ENCODE measurements around the gene SP140.
"Not testable (repeated sequence)": the region's sequence is repeated elsewhere in the genome, so short reads cannot be mapped to it uniquely, and the experiment has no call there.

Gene SP140

DNA sequence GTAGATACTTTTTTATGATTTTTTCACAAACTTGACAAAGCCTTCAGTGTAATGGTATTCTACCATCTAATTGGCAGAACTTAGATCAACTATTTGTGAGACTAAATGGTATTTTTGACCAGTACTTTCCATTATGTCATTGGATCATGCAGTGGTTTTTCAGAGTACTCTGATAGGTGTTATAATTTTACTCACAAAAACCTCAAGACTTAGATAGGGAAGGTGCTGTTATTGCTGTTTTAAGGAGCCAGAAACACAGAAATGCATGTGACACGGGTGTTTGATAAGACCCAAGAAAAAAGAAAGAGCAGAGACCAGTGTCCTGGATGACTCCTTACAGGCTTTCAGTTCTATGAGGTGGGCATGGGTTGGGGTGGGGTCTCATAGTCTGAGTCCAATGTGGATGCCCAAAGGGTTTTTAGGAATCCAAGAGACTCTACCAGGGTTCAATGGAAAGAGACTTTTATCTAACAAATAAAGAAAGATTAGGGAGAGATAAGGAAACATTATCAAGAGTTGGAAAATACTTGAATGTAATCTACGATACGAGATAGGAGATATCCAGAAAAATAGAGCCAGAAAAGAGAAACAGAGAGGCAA is 31.3 kb downstream of the SP140 start:
- TF ChIP-seq, protein P1, sequence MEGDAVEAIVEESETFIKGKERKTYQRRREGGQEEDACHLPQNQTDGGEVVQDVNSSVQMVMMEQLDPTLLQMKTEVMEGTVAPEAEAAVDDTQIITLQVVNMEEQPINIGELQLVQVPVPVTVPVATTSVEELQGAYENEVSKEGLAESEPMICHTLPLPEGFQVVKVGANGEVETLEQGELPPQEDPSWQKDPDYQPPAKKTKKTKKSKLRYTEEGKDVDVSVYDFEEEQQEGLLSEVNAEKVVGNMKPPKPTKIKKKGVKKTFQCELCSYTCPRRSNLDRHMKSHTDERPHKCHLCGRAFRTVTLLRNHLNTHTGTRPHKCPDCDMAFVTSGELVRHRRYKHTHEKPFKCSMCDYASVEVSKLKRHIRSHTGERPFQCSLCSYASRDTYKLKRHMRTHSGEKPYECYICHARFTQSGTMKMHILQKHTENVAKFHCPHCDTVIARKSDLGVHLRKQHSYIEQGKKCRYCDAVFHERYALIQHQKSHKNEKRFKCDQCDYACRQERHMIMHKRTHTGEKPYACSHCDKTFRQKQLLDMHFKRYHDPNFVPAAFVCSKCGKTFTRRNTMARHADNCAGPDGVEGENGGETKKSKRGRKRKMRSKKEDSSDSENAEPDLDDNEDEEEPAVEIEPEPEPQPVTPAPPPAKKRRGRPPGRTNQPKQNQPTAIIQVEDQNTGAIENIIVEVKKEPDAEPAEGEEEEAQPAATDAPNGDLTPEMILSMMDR (IDR thresholded peaks at IDR 0.05; ENCODE audit: insufficient read depth, low read depth, low read length, missing control alignments): no peak
- no peak overlapping the region for H3K4me3 ChIP-seq (ENCODE audit: low read depth, low read length)
- peak; percentile 18 for DNase-seq (ENCODE audit: low read depth)

DNA sequence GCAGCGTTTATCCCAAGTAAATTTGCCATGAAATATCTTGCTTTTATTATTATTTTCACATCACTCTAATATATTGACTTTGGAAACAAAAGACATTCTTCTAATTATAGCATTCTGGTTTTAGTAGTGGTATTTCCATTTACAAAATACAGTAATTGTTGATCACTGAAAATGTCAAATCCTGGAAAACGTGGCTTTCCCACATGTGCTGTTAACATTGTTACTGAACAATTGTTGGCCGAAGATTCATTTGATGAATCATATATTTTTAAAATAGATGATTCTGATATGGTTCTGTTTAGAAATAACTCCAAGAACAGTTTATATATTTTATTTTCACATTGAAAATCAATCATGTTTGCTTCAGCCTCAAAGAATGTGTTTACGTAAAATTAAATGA is 32.9 kb downstream of the SP140 start:
- DNase-seq (ENCODE audit: low read depth): no peak
- no peak overlapping the region for H3K4me3 ChIP-seq (ENCODE audit: low read depth, low read length)
- TF ChIP-seq, protein P1 (IDR thresholded peaks at IDR 0.05; ENCODE audit: insufficient read depth, low read depth, low read length, missing control alignments): no peak

DNA sequence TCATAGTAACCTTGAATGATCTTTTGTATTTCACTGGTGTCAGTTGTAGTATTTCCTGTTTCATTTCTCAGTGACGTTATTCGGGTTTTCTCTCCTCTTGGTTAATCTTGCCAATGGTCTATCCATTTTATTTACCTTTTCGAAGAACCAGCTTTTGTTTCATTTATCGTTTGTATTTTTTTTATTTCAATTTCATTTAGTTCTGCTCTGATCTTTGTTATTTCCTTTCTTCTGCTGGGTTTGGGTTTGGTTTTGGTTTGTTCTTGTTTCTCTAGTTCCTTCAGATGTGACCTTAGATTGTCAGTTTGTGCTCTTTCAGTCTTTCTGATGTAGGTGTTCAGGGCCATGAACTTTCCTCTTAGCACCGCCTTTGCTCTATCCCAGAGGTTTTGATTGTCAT is 36.7 kb downstream of the SP140 start:
- peak; percentile 19 for DNase-seq (ENCODE audit: low read depth)
- no peak overlapping the region for H3K4me3 ChIP-seq (ENCODE audit: low read depth, low read length)
- TF ChIP-seq, protein P1 (IDR thresholded peaks at IDR 0.05; ENCODE audit: insufficient read depth, low read depth, low read length, missing control alignments): no peak

DNA sequence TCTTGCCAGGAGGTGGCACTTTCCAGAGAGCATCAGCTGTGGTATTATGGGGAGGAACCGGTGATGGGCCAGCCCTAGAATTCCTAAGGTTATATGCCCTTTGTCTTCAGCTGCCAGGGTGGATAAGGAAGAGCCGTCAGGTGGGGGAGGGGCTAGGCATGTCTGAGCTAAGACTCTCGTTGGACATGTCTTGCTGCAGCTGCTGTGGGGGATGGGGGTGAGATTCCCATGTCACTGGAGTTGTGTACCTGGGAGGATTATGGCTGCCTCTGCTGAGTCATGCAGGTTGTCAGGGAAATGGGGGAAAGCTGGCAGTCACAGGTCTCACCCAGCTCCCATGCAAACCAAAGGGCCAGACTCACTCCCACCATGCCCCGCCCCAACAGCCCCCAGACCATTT is 39.4 kb downstream of the SP140 start:
- H3K4me3 ChIP-seq (ENCODE audit: low read depth, low read length); DNase-seq (ENCODE audit: low read depth): not testable (repeated sequence)

DNA sequence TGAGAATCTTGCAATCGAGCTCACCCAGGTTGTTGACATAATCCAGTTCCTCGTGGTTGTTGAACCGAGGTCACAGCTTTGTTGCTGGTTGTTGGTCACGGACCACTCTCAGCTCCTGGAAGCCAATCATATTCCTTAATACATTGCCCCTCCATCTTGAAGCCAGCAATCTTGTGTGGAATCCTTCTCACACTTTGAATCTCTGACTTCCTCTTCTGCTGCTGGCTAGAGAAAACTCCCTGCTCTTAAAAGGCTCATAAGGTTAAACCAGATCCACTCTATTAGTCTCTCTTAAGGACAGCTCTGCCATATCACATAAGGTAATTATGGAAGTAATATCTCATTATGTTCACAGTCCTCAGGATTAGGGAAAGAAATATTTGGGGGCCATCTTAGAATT is 41.1 kb downstream of the SP140 start:
- no peak overlapping the region for H3K4me3 ChIP-seq (ENCODE audit: low read depth, low read length)
- DNase-seq (ENCODE audit: low read depth): no peak
- TF ChIP-seq, protein P1 (IDR thresholded peaks at IDR 0.05; ENCODE audit: insufficient read depth, low read depth, low read length, missing control alignments): no peak

DNA sequence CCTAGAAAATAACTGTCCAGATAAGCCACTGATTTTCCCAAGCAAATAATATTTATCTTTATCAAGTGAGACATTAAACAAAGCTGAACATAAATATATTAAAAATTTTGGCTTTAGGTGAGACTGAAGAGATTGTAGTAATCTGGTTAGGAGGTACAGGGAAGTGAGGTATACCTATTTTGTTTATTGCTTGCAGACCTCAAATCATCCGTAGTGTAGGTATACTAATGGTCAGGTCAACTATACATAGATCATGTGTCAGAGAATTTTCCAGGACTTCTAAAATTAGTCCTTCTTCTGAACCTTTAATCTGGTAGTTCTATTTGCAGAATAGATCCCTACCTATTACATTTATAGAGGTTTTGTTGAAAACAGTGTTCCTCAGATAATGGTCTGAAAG is 41.5 kb downstream of the SP140 start:
- TF ChIP-seq, protein P1 (IDR thresholded peaks at IDR 0.05; ENCODE audit: insufficient read depth, low read depth, low read length, missing control alignments): no peak
- H3K4me3 ChIP-seq (ENCODE audit: low read depth, low read length): no peak overlapping the region
- DNase-seq (ENCODE audit: low read depth): no peak

DNA sequence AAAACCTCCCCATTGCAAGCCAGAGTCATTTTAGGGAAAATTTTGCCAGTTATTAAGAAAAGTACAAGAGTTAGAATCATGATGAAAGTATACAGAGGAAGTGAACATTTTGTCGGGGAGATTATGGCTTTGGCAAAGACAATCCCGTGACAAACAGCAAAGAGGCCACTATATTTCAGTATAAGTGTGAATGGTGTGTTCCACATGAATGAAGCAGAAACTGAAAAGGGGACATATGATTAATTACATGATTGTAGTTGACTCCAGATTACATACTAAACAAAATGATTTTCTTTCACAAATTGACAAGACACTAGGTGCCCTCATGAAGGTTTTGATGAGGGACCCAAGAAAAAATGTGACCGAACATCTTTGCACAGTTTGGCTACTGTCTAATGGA is 42.0 kb downstream of the SP140 start:
- peak; percentile 79 for DNase-seq (ENCODE audit: low read depth)
- TF ChIP-seq, protein P1 (IDR thresholded peaks at IDR 0.05; ENCODE audit: insufficient read depth, low read depth, low read length, missing control alignments): no peak
- H3K4me3 ChIP-seq (ENCODE audit: low read depth, low read length): no peak overlapping the region
